SK-MEL-5 (cell line): ENCODE data around the gene PEF1. TPM values are rescaled to one million over a fixed set of nuclear protein-coding genes. Genes with fewer than 3 reads are reported as not detected.

Source experiments
- DNase-seq: peaks from one replicate; pipeline ENCODE4 v3.0.0-alpha.2; 2016; ENCODE audit warnings: low read depth, low spot score
- in situ Hi-C: cut with HindIII; loops from 2 replicates; pipeline ENCODE4 v1.10.0; 2016; ENCODE audit warnings: low sequenced_read_pairs, high pct_unique_total_duplicates, low pct_unique_long_range_greater_than_20kb
- total RNA-seq: library from RNA; depleted of rRNA; stranded (reverse); fragments of >200 nt; shearing (Covaris generic); gene quantifications from 2 replicates; pipeline ENCODE4 v1.2.3, GENCODE V29; 2014

PEF1 gene
- total RNA-seq, 1 experiment from 2014 or later, result 45.7 TPM

DNA sequence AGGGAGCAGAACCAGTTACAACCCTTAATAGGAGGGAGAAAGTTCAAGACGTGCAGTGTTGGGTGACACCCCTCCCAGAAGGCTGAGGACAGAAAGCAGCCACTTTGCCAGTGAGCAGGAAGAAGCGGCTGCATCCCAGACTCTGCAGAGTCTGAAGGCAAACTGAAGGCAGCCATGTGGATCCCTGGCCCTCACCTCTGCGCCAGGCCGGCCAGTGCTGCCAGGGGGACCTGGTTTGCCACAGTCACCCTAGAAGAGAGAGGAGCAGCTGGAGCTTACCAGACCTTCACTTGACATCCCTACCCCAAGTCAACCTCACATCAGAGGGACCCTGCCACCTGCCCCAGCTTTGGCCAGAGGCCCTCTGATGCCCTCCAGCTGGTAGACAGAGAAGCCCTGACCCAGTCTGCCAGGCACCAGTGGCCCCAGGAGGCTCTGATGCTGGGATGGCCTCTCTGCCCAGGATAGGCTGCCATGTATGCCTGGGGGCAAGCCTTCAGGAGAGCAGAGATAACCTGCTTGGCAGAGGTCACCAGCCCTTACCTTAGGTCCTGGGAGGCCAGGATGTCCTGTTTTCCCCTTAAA, 16.3 kb upstream of the PEF1 start:
- DNase-seq, result no peak
- in situ Hi-C loops, result no loop called here

GRCh38 chr1:31659889-31660288, 15.2 kb upstream of the PEF1 start:
- in situ Hi-C loops, result no loop called here

DNA sequence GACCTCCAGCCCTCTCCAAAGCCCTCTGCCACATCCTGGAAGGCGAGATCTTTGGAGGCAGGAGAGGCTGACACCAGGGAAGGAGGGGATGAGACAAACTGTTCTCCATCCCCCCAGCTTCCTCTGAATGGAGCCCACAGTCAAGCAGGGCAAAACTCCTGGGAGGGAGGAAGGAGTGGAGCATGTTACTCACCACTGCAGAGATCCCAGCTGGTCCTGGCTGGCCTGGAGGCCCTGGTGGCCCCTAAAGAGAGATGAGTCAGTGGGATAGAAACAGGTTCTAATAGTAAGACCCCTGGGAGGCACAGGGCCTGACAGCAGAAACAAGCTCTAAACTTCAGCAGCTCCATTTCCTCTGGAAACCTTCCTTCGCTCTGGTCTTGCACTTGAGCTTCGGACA, 14.0 kb upstream of the PEF1 start:
- DNase-seq, result no peak
- in situ Hi-C loops, result no loop called here

More at GRCh38 chr1:31659889-31660288, 15.2 kb upstream of the PEF1 start:
- no peak for DNase-seq

DNA sequence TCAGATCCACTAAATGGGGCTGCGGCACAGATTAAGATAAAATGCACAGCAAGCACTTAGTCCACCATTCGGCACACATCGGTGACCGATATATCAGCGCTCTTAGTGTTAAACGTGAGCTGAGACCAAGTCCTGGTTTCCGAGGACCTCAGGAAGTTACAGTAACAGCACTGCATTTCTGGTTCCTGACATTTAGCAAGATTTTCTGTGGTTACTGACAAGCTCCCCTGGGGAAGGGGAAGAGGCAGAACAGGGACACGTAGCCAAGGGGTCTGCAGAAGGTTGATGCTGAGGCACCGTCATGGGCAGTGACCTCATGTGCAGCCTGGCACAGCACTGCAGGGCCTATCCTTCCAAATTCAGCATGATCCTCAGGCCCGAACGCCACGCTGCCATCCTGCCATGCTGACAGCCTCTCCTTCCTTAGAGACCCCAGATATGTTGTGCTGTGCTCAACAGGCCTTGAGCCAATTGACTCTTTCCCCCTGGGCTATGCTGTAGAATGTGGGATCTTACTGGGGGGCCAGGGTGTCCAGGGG, 13.4 kb upstream of the PEF1 start:
- in situ Hi-C loops, result no loop called here

DNA sequence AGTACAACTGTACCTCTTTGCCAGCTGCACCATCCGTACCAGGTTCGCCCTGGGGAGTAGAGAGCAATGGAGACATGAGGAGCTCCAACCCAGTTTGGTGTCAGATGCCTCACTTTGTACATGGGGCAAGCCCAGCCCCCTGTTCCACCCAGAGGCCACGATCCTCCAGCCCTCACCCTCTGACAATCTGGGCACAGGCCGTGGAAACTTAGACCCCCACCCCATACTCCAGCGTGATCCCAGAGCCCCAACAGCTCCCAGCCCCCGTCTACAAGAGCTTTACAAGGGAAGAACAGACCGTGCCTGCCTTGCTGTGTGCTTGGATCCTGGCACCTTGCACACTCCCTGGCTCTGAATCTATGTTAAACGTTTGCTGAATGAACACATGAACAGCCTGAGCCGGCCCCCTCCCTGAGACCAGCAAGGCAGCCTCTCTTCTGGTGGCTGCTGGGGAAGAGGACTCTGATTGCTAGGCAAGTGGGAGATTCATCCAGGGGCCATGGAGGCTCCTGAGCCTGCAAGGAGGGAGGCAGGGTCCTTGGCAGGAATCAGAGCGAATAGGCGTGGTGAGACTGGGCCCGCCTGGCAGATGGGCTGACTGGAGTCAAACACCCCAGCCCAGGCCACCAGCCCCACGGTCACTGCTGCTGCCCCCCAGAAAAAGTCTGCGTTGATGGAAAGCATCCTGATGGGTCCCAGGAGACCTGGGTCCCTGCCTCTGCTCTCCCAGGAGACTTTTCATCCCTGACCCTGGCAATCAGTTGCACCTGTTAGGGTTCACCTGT, 12.5 kb upstream of the PEF1 start:
- in situ Hi-C loops, result no loop called here
- DNase-seq, result no peak

More for the DNA sequence above, 13.4 kb upstream of the PEF1 start:
- DNase-seq, result no peak

- no peak for DNase-seq
- in situ Hi-C loops, result no loop called here
Measured at GRCh38 chr1:31655756-31656155, 11.1 kb upstream of the PEF1 start.

DNA sequence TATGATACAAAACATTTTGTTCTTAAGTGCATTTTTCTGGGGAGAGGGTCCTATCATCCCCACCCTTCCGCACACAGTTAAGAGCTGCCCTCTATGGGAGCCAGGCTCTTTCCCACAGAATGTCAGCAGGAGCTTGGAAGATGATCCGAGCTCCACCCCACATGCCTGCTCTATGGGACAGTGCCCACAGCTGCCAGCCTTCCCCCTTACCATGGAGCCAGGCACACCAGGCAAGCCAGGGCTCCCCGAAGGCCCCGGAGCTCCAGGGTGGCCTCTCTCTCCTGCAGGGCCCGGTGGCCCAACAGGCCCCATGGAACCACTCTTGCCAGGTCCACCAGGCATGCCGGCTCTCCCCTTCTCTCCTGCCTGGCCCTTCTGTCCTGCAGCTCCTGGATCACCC, 10.4 kb upstream of the PEF1 start:
- DNase-seq, result no peak
- in situ Hi-C loops, result no loop called here

GRCh38 chr1:31654474-31654776, 9.7 kb upstream of the PEF1 start:
- in situ Hi-C loops, result no loop called here
- DNase-seq, result no peak

GRCh38 chr1:31653717-31654473, 9.2 kb upstream of the PEF1 start:
- DNase-seq, result no peak
- in situ Hi-C loops, result no loop called here

DNA sequence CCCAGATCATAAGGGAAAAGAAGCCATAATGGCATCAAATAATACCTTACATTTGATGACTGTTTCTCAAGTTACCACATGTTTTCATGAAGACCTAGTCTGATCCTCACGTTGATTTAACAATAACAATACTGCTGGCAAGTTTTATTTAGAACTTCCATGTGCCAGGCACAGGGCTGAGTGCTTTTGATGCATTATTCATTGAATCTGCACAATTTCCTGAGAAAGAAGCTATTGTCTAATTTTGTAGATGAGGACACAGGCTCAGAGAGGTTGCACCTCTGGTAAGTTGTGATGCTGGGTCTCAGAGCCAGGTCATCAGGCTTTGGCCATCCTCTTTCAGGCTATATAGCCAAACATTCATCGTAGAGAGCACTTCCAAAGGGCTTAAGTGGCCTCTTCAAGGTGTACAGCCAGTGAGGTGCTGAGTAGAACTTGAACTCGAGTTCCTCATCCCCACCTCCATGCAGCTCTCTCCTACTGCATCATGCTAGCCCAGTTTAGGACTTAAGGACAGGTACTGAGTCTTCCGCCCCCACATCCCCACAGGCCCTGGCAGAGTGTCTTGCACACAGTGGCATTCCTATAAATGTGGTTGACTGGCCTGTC, 8.3 kb upstream of the PEF1 start:
- DNase-seq, result no peak
- in situ Hi-C loops, result no loop called here

DNA sequence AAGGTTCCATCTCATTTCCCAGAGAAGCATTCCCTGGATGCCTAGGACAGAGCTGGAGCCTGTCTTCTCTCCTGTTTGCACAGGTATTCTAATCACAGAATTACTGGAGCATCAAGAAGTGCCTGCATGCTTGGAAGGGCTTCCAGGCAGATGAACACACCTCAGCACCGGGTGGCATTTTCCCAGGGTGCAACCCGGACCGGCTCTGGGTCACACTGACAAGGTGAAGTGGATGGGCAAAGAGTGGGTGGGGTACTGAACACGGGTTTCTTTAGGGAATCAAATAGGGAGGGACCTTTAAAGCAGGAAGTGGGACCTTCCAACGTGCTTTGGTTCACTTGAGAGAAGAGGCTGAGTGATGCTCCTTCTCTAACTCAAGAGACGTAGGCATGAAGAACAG, 7.1 kb upstream of the PEF1 start:
- no peak for DNase-seq
- in situ Hi-C loops, result no loop called here

- in situ Hi-C loops, result no loop called here
- no peak for DNase-seq
Measured at GRCh38 chr1:31651089-31651420, 6.4 kb upstream of the PEF1 start.

DNA sequence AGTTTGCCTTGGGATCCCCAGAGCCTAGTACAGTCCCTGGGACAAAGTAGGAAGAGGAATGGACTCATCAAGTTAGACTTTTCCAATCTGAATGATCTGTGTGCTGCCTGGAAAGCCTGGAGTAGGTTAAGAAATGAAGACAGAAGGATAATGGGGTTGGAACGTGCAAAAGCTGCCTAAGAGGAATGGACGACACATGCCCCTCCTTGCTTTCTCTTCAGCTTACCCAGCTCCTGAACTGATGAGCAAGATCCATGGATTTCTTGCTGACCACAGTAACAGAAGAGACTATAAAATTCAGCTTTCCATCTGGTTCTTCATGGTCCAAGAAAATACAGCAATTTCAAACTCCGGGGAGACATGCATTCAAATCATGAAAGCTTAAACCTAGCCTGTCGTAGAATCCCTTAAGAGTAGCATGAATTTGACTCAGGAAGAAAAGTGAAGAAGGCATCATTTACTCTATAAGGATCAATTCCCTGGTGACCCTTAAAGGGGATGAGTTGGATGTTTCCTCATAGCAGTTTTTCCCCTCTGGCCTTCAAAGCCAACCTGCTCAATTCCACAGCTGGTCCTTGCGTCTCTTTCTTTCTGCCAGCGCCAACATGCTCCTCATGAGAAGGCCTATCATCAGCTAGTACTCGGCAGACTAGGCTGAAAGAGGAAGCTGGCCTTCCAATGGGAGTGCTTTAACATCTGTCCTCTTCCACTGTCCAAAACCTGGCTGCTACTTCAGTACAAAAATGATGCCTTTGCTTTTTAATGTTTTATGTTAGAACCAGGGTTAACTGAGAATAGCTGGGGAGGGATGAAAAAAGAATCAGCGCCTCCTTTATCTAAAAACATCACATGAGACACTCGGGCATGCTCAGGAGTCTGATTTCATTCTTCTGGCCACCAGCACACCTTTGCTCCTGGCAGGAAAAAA, 5.7 kb upstream of the PEF1 start:
- in situ Hi-C loops, result no loop called here

DNA sequence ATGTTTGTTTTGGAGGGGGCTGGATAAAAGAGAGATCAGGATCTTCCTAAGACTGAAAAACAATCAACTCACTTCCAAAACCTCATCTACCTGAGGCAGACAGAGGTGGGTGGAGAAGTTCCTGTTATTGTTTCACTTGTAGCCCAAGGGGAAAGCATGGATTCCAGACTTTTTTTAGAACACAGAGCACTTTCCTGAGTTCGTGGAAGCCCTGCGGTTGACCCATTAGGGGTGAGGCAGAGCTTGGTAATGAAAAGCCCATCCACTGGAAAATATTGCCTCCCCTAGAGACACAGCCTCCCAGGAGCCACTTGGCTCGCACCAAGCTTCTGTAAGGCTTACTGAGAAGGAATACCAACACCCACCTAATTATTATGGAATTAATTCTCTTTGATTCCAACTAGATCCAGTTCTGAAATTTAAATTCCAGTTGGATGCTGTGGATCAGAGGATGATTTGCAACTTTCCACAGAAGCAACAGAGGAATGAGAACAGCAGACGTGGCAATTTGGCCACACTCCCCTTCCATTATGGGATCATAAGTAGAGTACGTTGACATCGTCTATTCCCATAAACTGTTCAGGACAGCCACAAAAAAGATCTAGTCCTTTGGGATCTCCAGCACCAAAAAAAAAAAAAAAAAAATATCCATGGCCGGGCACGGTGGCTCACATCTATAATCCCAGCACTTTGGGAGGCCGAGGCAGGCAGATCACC, 4.1 kb upstream of the PEF1 start:
- DNase-seq, result no peak

More for the DNA sequence above, 5.7 kb upstream of the PEF1 start:
- DNase-seq, result no peak

GRCh38 chr1:31648190-31648589, 3.5 kb upstream of the PEF1 start:
- no peak for DNase-seq
- in situ Hi-C loops, result no loop called here

More for the DNA sequence above, 4.1 kb upstream of the PEF1 start:
- in situ Hi-C loops, result no loop called here

DNA sequence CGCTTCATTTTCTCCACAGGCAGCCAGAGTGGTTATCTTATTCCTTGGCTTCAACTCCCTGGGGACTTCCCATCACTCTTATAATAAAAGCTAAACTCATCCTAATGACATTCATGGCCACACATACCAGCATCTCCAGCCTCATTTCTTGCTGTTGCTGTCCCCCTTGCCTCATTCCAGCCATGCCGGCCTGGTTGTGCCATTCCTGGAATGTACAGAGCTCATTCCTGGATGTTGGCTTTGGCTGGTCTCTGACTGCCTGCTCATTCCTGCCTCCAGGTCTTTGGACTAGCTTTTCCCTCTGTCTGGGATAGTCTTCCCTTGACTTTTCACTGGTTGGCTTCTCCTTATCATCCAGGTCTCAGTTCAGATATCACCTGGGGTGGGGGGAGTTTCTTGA, 2.4 kb upstream of the PEF1 start:
- in situ Hi-C loops, result no loop called here
- no peak for DNase-seq
